ENCODE measurements around the gene TMEM184A. TPM values are rescaled to one million over a fixed set of nuclear protein-coding genes. Genes with fewer than 3 reads are reported as not detected.

TMEM184A gene
- polyA plus RNA-seq, 2 of the 4 experiments (the other 2 are of a cell fraction) = 14.3 to 18.4 TPM

DNA sequence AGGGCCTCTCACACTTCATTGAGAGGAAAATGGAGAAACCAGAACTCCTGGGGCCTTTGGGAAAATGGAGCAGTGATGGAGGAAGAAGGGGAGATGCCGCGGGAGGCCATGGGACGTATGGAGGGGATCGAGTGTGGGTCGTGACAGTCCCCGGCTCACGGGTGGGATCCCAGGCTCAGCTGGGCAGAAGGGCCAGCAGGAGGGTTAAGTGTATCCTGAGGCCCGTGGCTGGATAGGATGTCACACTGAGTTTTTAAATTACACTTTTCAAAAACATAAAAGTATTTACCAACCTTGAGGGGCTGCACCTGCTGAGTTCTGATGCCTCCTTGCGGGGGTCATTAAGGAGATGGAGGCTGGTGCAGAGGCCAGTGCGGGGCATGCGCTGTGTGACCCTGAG is 41.8 kb upstream of the TMEM184A start:
- ChIA-PET CTCF (interaction anchor here (1.2 to 1.7 kb wide), 3 partner anchors 19 to 174 kb away, joined by 3 to 6 read pairs (median 4); no protein-coding TSS in a partner anchor), POLR2A (no interaction called here)
- H3K9me3 ChIP-seq = no peaks in the 10 kb centered on the region
- DNase-seq (ENCODE audit: low read depth in 1 of 2, low spot score in 1 of 2) (no peak), FAIRE-seq (no peak), ATAC-seq (no peak)
- no peak overlapping the region for H3K27ac ChIP-seq
- 71% methylated on average over 11 of the region's 11 CpGs for WGBS (ENCODE audit: missing lambda C conversion rate)
- H3K4me1 ChIP-seq = no peaks in the 10 kb centered on the region
- H3K4me3 ChIP-seq = no peak overlapping the region
- no peak for TF ChIP-seq CBX2 (IDR thresholded peaks at IDR 0.05; ENCODE audit: borderline replicate concordance, low read depth)
- TF ChIP-seq FOXS1 (CRISPR knock-in tag; IDR thresholded peaks at IDR 0.05) = no peak
- TF ChIP-seq, protein P1, sequence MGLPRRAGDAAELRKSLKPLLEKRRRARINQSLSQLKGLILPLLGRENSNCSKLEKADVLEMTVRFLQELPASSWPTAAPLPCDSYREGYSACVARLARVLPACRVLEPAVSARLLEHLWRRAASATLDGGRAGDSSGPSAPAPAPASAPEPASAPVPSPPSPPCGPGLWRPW (IDR thresholded peaks at IDR 0.05) = no peak
- no peak for TF ChIP-seq HOXA7 (CRISPR knock-in tag; IDR thresholded peaks at IDR 0.05)
- TF ChIP-seq, protein P2, sequence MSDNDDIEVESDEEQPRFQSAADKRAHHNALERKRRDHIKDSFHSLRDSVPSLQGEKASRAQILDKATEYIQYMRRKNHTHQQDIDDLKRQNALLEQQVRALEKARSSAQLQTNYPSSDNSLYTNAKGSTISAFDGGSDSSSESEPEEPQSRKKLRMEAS (IDR thresholded peaks at IDR 0.05) = no peak
- no peak for TF ChIP-seq RARB (CRISPR knock-in tag; IDR thresholded peaks at IDR 0.05)
- no peak for TF ChIP-seq HDAC2 (IDR thresholded peaks at IDR 0.05)
- TF ChIP-seq, protein P3, sequence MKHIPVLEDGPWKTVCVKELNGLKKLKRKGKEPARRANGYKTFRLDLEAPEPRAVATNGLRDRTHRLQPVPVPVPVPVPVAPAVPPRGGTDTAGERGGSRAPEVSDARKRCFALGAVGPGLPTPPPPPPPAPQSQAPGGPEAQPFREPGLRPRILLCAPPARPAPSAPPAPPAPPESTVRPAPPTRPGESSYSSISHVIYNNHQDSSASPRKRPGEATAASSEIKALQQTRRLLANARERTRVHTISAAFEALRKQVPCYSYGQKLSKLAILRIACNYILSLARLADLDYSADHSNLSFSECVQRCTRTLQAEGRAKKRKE (CRISPR knock-in tag; IDR thresholded peaks at IDR 0.05; ENCODE audit: low read depth) = no peak
- TF ChIP-seq JUNB (IDR thresholded peaks at IDR 0.05) = no peak
- no peak for TF ChIP-seq MAZ (IDR thresholded peaks at IDR 0.05; ENCODE audit: borderline replicate concordance, low read depth, low read length)
- TF ChIP-seq ZFP36 (IDR thresholded peaks at IDR 0.05; ENCODE audit: borderline replicate concordance, partially characterized antibody) = no peak
- TF ChIP-seq, protein P4, sequence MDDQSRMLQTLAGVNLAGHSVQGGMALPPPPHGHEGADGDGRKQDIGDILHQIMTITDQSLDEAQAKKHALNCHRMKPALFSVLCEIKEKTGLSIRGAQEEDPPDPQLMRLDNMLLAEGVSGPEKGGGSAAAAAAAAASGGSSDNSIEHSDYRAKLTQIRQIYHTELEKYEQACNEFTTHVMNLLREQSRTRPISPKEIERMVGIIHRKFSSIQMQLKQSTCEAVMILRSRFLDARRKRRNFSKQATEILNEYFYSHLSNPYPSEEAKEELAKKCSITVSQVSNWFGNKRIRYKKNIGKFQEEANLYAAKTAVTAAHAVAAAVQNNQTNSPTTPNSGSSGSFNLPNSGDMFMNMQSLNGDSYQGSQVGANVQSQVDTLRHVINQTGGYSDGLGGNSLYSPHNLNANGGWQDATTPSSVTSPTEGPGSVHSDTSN (IDR thresholded peaks at IDR 0.05) = no peak
- TF ChIP-seq, protein P5, sequence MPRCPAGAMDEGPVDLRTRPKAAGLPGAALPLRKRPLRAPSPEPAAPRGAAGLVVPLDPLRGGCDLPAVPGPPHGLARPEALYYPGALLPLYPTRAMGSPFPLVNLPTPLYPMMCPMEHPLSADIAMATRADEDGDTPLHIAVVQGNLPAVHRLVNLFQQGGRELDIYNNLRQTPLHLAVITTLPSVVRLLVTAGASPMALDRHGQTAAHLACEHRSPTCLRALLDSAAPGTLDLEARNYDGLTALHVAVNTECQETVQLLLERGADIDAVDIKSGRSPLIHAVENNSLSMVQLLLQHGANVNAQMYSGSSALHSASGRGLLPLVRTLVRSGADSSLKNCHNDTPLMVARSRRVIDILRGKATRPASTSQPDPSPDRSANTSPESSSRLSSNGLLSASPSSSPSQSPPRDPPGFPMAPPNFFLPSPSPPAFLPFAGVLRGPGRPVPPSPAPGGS (IDR thresholded peaks at IDR 0.05) = no peak
- TF ChIP-seq HEYL (CRISPR knock-in tag; IDR thresholded peaks at IDR 0.05) = no peak
- no peak for TF ChIP-seq RAD21 (conservative IDR thresholded peaks at IDR 0.05 in 1 of 2, IDR thresholded peaks at IDR 0.05 in 1 of 2)
- no peak for TF ChIP-seq POLR2A (IDR thresholded peaks at IDR 0.05; ENCODE audit: low read length)
- TF ChIP-seq, protein P6, sequence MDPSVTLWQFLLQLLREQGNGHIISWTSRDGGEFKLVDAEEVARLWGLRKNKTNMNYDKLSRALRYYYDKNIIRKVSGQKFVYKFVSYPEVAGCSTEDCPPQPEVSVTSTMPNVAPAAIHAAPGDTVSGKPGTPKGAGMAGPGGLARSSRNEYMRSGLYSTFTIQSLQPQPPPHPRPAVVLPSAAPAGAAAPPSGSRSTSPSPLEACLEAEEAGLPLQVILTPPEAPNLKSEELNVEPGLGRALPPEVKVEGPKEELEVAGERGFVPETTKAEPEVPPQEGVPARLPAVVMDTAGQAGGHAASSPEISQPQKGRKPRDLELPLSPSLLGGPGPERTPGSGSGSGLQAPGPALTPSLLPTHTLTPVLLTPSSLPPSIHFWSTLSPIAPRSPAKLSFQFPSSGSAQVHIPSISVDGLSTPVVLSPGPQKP (IDR thresholded peaks at IDR 0.05; ENCODE audit: low read depth, low read length) = no peak
- no peak for TF ChIP-seq CHD2 (IDR thresholded peaks at IDR 0.05; ENCODE audit: low read length, partially characterized antibody)
- no peak for TF ChIP-seq RCOR1 (IDR thresholded peaks at IDR 0.05; ENCODE audit: low read depth, low read length)
- no peak overlapping the region for H3K4me2 ChIP-seq

DNA sequence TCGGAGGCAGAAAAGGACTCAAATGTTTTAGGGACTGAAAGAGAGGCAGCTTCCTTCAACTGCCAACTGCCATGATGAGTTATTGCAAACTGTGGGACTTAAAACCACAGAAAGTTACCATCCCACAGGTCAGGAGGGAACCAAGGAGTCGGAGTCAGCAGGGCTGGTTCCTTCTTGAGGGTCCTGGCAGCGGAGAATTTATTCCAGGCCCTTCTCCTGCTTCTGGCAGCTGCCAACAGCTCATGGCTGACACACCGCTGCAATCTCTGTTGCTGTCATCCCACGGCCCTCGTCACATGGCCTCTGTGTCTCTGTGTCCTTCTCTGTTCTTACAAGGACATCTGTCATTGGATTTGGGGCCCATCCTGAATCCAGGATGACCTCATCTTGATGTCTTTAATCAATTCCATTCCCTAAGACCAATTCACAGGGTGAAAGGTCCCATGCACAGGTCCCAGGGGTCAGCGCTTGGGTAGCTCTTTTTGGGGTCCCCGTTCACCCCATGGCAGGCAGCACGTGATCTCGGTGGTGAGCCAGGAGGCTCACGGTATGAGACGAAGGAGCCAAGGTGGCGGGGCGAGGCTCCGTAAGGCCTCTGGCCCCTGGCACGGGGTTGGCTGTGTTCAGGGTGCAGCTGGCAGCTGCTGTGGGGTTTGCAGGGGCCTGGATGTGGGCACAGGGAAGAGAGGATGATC is 41.2 kb upstream of the TMEM184A start:
- ChIA-PET POLR2A (no interaction called here), CTCF (interaction anchor here (0.8 to 2.3 kb wide), 6 partner anchors 12 to 751 kb away, joined by 3 to 7 read pairs (median 4); no protein-coding TSS in a partner anchor)
- no peaks in the 10 kb centered on the region for H3K9me3 ChIP-seq
- FAIRE-seq (no peak), DNase-seq (ENCODE audit: low read depth in 1 of 2, low spot score in 1 of 2) (no peak), ATAC-seq (no peak)
- H3K27ac ChIP-seq = no peak overlapping the region
- no peak overlapping the region for H3K4me2 ChIP-seq
- TF ChIP-seq FOXS1 (CRISPR knock-in tag; IDR thresholded peaks at IDR 0.05) (no peak), ZFP36 (IDR thresholded peaks at IDR 0.05; ENCODE audit: borderline replicate concordance, partially characterized antibody) (no peak), JUNB (IDR thresholded peaks at IDR 0.05) (no peak), MYC (IDR thresholded peaks at IDR 0.05; ENCODE audit: borderline replicate concordance, low read length) (no peak), HEYL (CRISPR knock-in tag; IDR thresholded peaks at IDR 0.05) (no peak), EP300 (IDR thresholded peaks at IDR 0.05) (no peak), EHMT2 (IDR thresholded peaks at IDR 0.05; ENCODE audit: low read depth) (no peak), KDM1A (IDR thresholded peaks at IDR 0.05; ENCODE audit: low read depth) (no peak), HOXB5 (CRISPR knock-in tag; IDR thresholded peaks at IDR 0.05) (no peak)
- TF ChIP-seq, protein P7, sequence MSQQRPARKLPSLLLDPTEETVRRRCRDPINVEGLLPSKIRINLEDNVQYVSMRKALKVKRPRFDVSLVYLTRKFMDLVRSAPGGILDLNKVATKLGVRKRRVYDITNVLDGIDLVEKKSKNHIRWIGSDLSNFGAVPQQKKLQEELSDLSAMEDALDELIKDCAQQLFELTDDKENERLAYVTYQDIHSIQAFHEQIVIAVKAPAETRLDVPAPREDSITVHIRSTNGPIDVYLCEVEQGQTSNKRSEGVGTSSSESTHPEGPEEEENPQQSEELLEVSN (IDR thresholded peaks at IDR 0.05; ENCODE audit: borderline replicate concordance, low read depth) = no peak
- 44% methylated on average over 16 of the region's 16 CpGs for WGBS (ENCODE audit: missing lambda C conversion rate)
- no peaks in the 10 kb centered on the region for H3K4me1 ChIP-seq
- H3K4me3 ChIP-seq = no peak overlapping the region

Measured in A549 (cell line).